Stimulated activated memory B cell treated with anti-CD40 and anti-IgM and Interleukin-4, amounts not matched to agents 10 μg/mL and 1 μg/mL and 100 μg/mL, for 72 hours (primary cell): Measurements from ENCODE around the gene GRAMD2A.
A peak's percentile ranks its signal among the peaks of the same experiment; 100 is the strongest.

Experiments used
- ATAC-seq: fragments of 150-1000 bp; cut with Tn5 transposase; 2 replicates; pipeline ENCODE4 v1.10.0; 2021
- H3K27ac Mint-ChIP-seq: one replicate; pipeline ENCODE4 v1.8.0; 2022; ENCODE audit warnings: mild to moderate bottlenecking, mixed read lengths
- H3K27me3 Mint-ChIP-seq: one replicate; pipeline ENCODE4 v1.8.0; 2022; ENCODE audit warnings: mixed read lengths
- H3K36me3 Mint-ChIP-seq: one replicate; pipeline ENCODE4 v1.8.0; 2022; ENCODE audit warnings: mixed read lengths
- H3K4me1 Mint-ChIP-seq: one replicate; pipeline ENCODE4 v1.8.0; 2022; ENCODE audit warnings: mixed read lengths
- H3K4me3 Mint-ChIP-seq: one replicate; pipeline ENCODE4 v1.8.0; 2022; ENCODE audit warnings: mild to moderate bottlenecking, moderate library complexity, mixed read lengths
- H3K9me3 Mint-ChIP-seq: one replicate; pipeline ENCODE4 v1.8.0; 2022; ENCODE audit warnings: mixed read lengths

Gene GRAMD2A

GRCh38 chr15:72229076-72229946 is 31.7 kb upstream of the GRAMD2A start:
- Mint-ChIP-seq H3K27ac (peak overlapping the region; percentile 92), H3K4me3 (peak overlapping the region; percentile 94), H3K27me3 (no peaks in the 10 kb centered on the region), H3K36me3 (peaks cover 29% of the 10 kb centered on the region), H3K9me3 (no peaks in the 10 kb centered on the region), H3K4me1 (peaks cover 59% of the 10 kb centered on the region)
- ATAC-seq: no peak

GRCh38 chr15:72227720-72228119 is 30.1 kb upstream of the GRAMD2A start:
- peaks cover 39% of the 10 kb centered on the region for H3K36me3 Mint-ChIP-seq
- H3K27me3 Mint-ChIP-seq: no peaks in the 10 kb centered on the region
- peak overlapping the region; percentile 92 for H3K27ac Mint-ChIP-seq
- H3K4me3 Mint-ChIP-seq: peak overlapping the region; percentile 94
- peaks cover 74% of the 10 kb centered on the region for H3K4me1 Mint-ChIP-seq
- ATAC-seq: no peak
- no peaks in the 10 kb centered on the region for H3K9me3 Mint-ChIP-seq

DNA sequence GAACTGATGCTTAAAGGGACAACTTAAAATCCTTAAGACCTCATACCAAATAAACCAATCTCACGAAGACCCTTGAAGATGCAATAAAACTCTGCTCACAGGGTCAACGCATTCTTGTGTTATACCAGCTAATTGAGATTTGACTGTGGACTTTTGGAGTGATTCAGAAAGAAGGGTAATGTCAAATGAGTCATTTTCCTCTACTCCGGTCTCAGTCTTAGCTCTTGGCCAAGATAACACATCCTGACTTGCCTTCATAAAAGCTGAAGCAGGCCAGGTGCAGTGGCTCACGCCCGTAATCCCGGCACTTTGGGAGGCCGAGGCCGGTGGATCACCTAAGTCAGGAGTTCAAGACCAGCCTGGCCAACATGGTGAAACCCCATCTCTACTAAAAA is 29.6 kb upstream of the GRAMD2A start:
- Mint-ChIP-seq H3K27ac (peak overlapping the region; percentile 92), H3K4me1 (peaks cover 74% of the 10 kb centered on the region), H3K9me3 (no peaks in the 10 kb centered on the region), H3K36me3 (peaks cover 44% of the 10 kb centered on the region), H3K4me3 (peak overlapping the region; percentile 82), H3K27me3 (no peaks in the 10 kb centered on the region)
- peak; percentile 3 for ATAC-seq

DNA sequence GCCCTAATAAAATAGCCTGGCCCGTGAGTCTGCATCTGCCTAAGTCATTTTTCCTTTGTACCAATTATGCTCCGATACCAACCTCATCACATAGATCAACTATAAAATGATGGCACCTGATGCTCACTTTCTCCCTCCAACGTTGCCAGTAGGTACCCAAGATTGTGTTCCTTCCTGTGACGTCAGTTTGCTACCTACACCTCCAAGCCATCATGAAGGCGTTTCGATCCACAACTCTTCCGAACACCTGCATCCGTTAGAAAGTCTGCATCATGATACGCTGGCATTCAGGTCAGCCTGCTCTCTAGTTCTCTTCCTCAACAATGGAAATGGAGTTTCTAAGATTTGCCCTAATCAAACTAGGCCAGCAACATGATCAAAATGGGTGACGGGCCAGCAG is 25.7 kb upstream of the GRAMD2A start:
- no peaks in the 10 kb centered on the region for H3K27me3 Mint-ChIP-seq
- H3K9me3 Mint-ChIP-seq: no peaks in the 10 kb centered on the region
- H3K36me3 Mint-ChIP-seq: peaks cover 54% of the 10 kb centered on the region
- H3K4me3 Mint-ChIP-seq: no peak overlapping the region
- peaks cover 75% of the 10 kb centered on the region for H3K4me1 Mint-ChIP-seq
- peak overlapping the region; percentile 74 for H3K27ac Mint-ChIP-seq
- no peak for ATAC-seq

DNA sequence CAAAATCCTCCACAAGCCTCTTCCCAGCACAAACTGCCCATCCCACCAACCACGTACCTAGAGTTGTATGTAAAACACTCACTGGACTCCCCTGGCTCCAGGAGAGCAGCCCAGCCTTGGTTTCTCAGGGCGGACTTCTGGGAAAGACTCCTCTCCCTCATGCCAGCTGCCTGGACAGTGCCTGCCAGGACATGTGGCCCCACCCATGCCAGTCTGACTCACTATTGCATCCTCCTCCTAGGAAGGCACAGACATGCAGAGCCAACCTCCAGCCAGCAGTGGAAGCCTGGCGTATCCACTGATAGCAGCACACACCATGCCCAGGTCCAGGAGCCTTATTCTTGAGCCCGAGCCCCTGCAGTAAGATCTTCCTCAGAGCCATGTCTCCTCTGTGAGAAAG is 24.8 kb upstream of the GRAMD2A start:
- H3K27ac Mint-ChIP-seq: peak overlapping the region; percentile 74
- H3K4me1 Mint-ChIP-seq: peaks cover 69% of the 10 kb centered on the region
- H3K27me3 Mint-ChIP-seq: no peaks in the 10 kb centered on the region
- peaks cover 63% of the 10 kb centered on the region for H3K36me3 Mint-ChIP-seq
- H3K9me3 Mint-ChIP-seq: no peaks in the 10 kb centered on the region
- ATAC-seq: no peak
- H3K4me3 Mint-ChIP-seq: peak overlapping the region; percentile 0

DNA sequence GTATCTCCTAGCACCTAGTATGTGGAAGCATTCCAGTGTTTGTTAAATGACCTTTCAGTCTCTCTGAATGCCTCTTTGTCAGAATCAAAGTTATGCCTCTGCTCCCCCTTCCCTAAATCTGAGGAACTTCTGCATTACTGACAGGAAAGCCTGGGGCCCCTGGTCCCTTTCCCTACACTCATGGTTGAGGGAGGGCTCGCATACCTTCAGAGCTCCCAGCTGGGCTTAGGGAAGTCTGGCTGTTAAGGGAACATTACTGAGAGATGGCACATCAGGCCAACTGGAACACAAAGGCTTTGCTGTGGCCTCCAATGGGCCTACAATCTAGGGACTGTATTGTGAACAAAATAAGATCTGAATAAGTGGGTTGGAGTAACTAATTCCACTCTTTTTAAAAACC is 23.1 kb upstream of the GRAMD2A start:
- Mint-ChIP-seq H3K9me3 (no peaks in the 10 kb centered on the region), H3K27ac (peak overlapping the region; percentile 1), H3K4me3 (no peak overlapping the region), H3K36me3 (peaks cover 62% of the 10 kb centered on the region), H3K27me3 (no peaks in the 10 kb centered on the region), H3K4me1 (peaks cover 52% of the 10 kb centered on the region)
- ATAC-seq: no peak

GRCh38 chr15:72217216-72217615 is 19.6 kb upstream of the GRAMD2A start:
- Mint-ChIP-seq H3K4me3 (no peak overlapping the region), H3K4me1 (peaks cover 25% of the 10 kb centered on the region), H3K36me3 (peaks cover 55% of the 10 kb centered on the region), H3K9me3 (no peaks in the 10 kb centered on the region), H3K27me3 (no peaks in the 10 kb centered on the region), H3K27ac (no peak overlapping the region)
- no peak for ATAC-seq

DNA sequence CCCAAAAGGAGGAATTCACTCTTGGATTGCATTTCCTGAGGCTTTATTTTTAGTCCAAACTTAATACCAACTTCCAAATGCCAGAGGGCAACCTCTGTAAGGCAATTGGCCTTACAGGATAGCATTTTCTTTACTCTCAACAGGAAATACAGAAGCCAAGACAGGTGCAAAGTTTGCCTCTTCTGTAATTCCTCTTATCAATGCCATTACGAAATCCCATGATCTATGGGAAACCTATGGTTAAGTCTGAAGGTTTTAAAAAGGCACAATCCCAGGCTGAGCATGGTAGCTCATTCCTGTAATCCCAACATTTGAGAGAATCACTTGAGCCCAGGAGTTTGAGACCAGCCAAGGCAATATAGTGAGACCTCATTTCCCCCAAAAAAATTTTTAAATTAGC is 18.5 kb upstream of the GRAMD2A start:
- Mint-ChIP-seq H3K9me3 (no peaks in the 10 kb centered on the region), H3K4me1 (peaks cover 18% of the 10 kb centered on the region), H3K27ac (no peak overlapping the region), H3K4me3 (no peak overlapping the region), H3K36me3 (peaks cover 59% of the 10 kb centered on the region), H3K27me3 (no peaks in the 10 kb centered on the region)
- ATAC-seq: no peak

DNA sequence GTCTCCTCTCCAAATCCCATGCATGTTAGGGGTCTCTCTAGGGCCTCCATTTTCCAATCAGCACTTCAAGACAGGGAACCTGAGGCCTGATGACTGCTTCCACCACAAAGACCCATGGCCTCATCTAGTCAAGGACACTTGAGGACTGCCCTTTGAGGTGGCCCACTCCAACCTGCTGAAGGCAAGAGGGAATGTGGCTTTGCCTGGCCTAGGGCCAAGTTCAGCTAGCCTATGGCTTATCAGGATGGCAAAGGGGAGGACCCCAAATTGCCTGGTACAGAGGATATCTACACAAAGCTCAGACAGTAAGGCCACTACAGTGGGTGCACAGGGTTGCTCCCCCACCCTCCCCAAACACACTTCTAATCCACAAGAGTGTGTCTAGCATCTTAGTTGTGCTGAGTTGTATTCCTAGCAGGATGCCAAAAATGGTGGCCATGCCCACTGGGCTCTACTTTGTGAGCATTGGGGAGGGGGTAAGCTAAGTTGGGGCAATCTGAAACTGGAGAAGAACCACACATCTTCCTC is 10.0 kb upstream of the GRAMD2A start:
- peaks cover 31% of the 10 kb centered on the region for H3K4me1 Mint-ChIP-seq
- no peak for ATAC-seq
- H3K9me3 Mint-ChIP-seq: no peaks in the 10 kb centered on the region
- H3K27ac Mint-ChIP-seq: no peak overlapping the region
- H3K27me3 Mint-ChIP-seq: no peaks in the 10 kb centered on the region
- H3K4me3 Mint-ChIP-seq: no peak overlapping the region
- peaks cover 92% of the 10 kb centered on the region for H3K36me3 Mint-ChIP-seq

DNA sequence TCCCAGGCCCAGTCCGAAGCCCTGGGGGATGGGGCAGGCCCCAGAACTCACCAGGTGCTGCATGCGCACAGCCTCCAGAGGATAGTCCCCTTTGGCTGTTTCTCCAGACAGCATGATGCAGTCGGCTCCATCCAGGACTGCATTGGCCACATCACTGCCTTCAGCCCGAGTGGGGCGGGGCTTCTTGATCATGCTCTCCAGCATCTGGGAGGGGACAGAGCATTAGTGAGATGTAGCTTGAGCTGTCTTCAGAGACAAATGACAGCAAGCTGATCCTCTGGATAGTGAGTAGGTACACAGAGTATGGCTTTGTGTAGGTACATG is 9.1 kb upstream of the GRAMD2A start:
- Mint-ChIP-seq H3K36me3 (peaks cover 90% of the 10 kb centered on the region), H3K27me3 (no peaks in the 10 kb centered on the region), H3K4me3 (no peak overlapping the region), H3K27ac (no peak overlapping the region), H3K4me1 (peaks cover 37% of the 10 kb centered on the region), H3K9me3 (no peaks in the 10 kb centered on the region)
- ATAC-seq: no peak

- Mint-ChIP-seq H3K9me3 (no peaks in the 10 kb centered on the region), H3K27ac (peak overlapping the region; percentile 67), H3K27me3 (no peaks in the 10 kb centered on the region), H3K4me1 (peaks cover 40% of the 10 kb centered on the region), H3K36me3 (peaks cover 86% of the 10 kb centered on the region), H3K4me3 (no peak overlapping the region)
- ATAC-seq: no peak
These were observed 8.5 kb upstream of the GRAMD2A start for GRCh38 chr15:72205896-72206676.

GRCh38 chr15:72205273-72205672 is 7.7 kb upstream of the GRAMD2A start:
- no peak for ATAC-seq
- peaks cover 86% of the 10 kb centered on the region for H3K36me3 Mint-ChIP-seq
- H3K4me3 Mint-ChIP-seq: no peak overlapping the region
- no peaks in the 10 kb centered on the region for H3K9me3 Mint-ChIP-seq
- H3K4me1 Mint-ChIP-seq: peaks cover 48% of the 10 kb centered on the region
- peak overlapping the region; percentile 67 for H3K27ac Mint-ChIP-seq
- H3K27me3 Mint-ChIP-seq: no peaks in the 10 kb centered on the region

DNA sequence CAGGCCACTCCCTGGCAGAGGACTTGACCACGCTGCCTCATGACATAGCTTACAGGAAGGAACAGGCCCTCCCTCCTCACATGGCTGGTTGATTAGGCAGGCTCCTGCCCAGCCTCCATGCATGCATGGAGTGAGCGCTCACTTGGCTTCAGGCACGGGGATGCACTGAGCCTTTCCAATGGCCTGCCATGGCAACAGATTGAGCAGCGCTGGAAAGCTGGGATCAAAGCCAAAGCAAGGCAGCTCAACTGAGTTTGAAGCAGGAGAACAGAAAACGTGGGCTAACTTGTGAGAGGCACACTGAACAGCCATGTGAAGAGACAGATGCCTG is 5.9 kb upstream of the GRAMD2A start:
- H3K4me1 Mint-ChIP-seq: peaks cover 58% of the 10 kb centered on the region
- ATAC-seq: no peak

GRCh38 chr15:72202801-72203506 is 5.4 kb upstream of the GRAMD2A start:
- H3K27ac Mint-ChIP-seq: peak overlapping the region; percentile 72
- H3K9me3 Mint-ChIP-seq: no peaks in the 10 kb centered on the region
- H3K4me1 Mint-ChIP-seq: peaks cover 63% of the 10 kb centered on the region
- peak overlapping the region; percentile 13 for H3K4me3 Mint-ChIP-seq
- H3K27me3 Mint-ChIP-seq: peaks cover 6% of the 10 kb centered on the region
- no peak for ATAC-seq
- peaks cover 89% of the 10 kb centered on the region for H3K36me3 Mint-ChIP-seq

More for the DNA sequence above, 5.9 kb upstream of the GRAMD2A start:
- H3K36me3 Mint-ChIP-seq: peaks cover 89% of the 10 kb centered on the region
- no peaks in the 10 kb centered on the region for H3K9me3 Mint-ChIP-seq
- H3K27me3 Mint-ChIP-seq: peaks cover under 1% of the 10 kb centered on the region
- H3K27ac Mint-ChIP-seq: peak overlapping the region; percentile 72
- H3K4me3 Mint-ChIP-seq: no peak overlapping the region

- Mint-ChIP-seq H3K27me3 (peaks cover 12% of the 10 kb centered on the region), H3K36me3 (peaks cover 85% of the 10 kb centered on the region), H3K4me1 (peaks cover 66% of the 10 kb centered on the region), H3K27ac (peak overlapping the region; percentile 72), H3K9me3 (no peaks in the 10 kb centered on the region), H3K4me3 (no peak overlapping the region)
- no peak for ATAC-seq
These were observed 4.7 kb upstream of the GRAMD2A start for GRCh38 chr15:72202302-72202701.
